HG02678 (cell line): Measurements from ENCODE around the gene CGN.

ENCODE experiments used
- ATAC-seq: cut with Tn5 transposase; IDR thresholded peaks from one replicate; pipeline ENCODE4 v1.9.1; 2021; ENCODE audit warnings: mild to moderate bottlenecking, moderate library complexity; ENCODE audit not compliant: unreplicated experiment

CGN gene

GRCh38 chr1:151499365-151499764 is 11.8 kb upstream of the CGN start:
- no peak for ATAC-seq

- no peak for ATAC-seq
These were observed 11.3 kb upstream of the CGN start for GRCh38 chr1:151499930-151500329.

DNA sequence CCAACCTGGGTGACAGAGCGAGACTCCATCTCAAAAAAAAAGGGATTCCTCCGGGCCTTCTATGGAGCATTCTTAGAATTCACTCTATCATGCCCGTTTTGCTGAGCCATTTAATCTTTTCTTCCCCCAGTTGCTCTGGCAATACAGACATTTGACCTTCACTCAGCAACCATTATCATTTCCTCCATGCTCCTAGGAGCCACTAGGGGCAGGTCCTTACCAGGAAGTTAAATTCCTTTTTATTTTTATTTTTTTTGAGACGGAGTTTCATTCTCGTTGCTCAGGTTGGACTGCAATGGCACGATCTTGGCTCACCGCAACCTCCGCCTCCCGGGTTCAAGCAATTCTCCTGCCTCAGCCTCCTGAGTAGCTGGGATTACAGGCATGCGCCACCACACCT is 9.7 kb upstream of the CGN start:
- ATAC-seq: no peak

- no peak for ATAC-seq
These were observed 9.0 kb upstream of the CGN start for GRCh38 chr1:151502035-151502700.

DNA sequence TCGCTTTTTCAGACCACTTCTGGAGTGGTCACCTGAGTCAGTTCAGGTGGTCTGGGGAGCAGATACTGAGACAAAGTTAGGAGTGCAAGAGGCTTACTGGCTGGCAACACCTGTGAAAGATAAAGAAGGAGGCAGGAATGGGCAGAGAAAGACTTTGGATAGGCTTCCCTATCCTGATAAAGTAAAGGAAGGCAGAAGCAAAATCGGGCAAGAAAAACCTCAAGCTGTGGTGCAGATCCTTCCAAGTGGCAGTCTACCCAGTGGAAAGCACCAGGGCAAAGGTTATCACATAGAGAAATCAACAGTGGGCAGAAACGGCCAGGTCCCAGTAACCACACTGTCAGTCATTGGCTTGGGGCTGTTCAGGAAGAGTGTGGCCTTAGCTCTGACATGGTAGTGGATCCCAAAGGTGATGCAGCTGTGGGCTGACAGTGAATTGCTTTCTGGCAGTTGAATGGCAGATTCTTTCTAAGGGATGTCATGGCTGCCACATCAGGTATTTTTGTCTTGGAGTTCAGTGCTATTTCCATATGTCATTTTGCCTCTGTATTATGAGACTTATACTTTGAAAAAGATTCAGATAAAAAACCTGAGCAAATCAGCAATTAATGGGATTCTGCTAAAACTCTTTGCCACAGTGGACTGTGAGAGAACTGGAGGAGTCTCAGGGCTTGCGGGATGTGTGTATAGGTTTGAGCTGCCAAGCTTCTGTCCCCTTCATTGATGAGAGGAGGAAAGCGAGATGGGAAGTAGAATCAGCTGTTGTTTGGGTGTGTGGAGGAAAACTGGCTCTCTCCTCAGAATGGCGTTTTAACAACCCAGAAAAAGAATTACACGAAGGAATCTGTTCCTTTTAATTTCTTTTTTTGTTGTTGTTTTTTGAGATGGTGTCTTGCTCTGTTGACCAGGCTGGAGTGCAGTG is 8.1 kb upstream of the CGN start:
- no peak for ATAC-seq

DNA sequence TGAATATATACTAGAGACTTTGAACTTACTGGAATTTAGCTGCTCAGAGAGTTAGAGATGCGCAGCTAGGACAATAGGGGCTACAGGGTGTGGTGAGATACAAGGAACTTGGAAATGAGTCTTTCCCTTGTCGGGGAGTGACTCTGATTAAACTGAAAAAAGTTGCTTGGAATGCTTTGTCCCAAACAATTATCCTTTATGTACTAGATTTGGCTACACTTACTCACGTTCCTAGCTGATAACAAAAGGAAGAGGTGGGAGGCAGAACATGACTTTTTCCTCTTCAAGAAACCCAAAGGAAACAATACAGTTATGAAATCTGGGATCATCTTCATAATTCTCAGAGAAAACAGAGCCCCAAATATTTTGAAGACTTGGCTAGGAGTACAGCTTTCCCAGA is 6.9 kb upstream of the CGN start:
- ATAC-seq: no peak

DNA sequence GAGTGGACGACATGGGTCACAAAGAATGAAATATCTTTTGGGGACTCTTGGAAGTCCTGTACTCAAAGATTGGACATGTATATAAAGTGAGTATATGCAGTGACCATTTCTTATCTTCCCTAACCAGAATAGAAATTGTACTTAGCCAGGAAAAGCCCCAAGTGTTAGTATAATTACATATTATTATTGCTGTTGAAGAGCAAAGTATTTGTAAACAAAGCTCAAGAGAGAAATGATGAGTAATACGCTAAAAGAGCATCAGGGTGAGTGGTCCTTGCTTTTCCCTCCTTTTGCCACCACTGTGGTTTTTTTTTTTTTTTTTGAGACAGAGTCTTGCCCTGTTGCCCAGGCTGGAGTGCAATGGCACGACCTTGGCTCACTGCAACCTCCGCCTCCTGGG is 6.4 kb upstream of the CGN start:
- no peak for ATAC-seq

DNA sequence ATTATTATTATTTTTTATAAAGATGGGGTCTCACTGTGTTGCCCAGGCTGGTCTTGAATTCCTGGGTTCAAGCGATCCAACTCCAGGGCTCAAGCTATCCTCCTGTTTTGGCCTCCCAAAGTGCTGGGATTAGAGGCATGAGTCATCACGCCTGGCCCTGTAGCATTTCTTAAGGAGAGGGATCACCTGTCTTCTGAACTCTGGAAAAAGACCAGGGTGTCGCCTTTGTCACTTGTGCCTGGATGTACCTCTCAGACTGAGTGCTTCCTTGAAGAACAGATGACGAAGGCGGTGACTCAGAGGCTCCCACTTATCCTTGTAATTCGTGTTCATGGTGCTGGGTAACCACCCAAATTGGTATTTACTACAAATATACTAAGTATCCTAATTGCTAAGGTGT is 2.4 kb upstream of the CGN start:
- ATAC-seq: no peak

GRCh38 chr1:151509350-151510019 is 1.7 kb upstream of the CGN start:
- ATAC-seq: no peak

DNA sequence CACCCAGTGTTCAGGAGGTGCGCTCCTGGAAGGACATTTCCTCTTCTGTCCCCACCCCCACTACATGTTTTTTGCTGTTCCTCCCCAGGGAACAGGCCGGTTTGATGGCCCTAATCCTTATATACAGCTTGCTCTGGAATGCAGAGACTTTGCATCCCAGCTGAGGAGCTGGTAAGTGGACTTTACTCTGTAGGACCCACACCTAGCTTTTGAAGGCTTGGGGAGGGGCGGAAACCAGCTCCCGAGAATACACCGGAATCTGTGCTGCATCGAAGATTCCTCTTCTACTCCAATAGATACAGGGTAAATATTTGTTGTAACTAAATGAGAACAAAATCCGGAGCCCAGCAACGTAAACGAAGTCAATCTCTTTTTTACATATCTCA is 1.2 kb upstream of the CGN start:
- no peak for ATAC-seq

DNA sequence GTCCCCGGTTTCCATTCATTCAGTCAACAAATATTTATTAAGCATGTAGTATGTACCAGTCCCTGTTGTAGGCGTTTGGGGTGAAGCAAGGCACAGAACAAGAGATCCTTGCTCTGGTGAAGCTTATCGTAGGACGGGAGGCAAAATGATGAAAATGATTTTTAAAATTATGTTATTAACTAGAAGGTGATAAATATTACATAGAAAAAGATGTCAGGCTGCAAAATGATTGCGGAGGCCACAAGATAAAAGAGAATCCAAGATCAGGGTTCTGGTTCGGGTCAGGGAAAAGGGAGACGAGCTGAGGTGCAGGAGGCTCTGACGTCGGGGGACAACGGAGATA is 602 bp upstream of the CGN start:
- ATAC-seq: no peak

DNA sequence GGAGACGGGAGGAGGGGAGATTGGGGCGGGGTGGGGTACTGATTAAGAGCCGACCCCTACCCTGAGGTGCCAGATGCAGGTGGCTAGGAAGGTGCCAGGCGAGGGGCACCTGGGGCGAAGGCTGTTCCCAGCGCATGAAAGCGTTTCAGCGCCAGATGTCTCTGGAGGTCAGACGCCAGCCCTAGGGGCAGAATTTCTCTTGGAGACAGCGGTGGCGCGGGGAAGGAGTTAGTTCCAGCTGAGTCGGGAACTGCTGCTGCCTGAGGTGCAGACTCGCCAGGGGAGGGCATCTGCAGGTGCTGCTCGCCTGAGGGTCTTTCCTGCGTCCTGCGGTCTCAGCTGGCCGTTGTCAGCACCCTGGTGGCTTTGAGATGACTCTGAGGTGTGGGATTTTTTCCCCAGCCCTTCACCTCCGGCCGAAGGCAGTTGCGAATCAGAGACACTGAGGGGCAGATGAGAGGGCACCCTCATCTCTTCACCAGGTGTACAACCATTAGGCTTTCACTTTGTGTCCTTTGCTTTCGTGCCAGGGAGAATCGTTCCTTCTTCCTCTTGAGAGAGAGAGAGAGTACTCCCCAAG is 539 bp downstream of the CGN start:
- ATAC-seq: peak; percentile 12

- no peak for ATAC-seq
These were observed 1.1 kb downstream of the CGN start for GRCh38 chr1:151512326-151512725.

GRCh38 chr1:151512801-151513625 is 1.8 kb downstream of the CGN start:
- ATAC-seq: no peak

DNA sequence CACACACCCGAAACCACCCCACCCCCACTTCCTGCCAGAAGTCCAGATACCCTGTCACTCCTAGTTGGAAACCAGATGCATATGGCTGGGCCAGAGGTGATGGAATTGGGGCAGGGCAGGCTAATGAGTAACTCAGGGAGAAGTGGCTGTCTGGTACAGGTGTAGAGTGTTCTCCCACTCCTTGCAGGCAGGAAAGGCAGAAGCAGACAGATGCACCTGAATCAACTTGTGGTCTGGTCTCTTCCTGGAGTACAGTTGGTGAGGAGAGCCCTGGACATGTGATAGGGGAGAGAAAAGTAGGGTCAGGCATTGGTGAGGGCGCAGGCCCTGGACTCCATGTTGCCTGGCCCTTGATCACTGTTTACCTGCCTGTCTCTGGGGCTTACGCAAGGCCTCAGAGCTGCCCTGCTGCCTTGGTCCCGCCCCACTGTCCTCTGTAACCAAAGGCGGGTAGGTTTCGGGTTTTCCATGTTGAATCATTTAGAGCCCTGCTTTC is 2.5 kb downstream of the CGN start:
- no peak for ATAC-seq

- ATAC-seq: no peak
These were observed 3.2 kb downstream of the CGN start for GRCh38 chr1:151514366-151514765.

DNA sequence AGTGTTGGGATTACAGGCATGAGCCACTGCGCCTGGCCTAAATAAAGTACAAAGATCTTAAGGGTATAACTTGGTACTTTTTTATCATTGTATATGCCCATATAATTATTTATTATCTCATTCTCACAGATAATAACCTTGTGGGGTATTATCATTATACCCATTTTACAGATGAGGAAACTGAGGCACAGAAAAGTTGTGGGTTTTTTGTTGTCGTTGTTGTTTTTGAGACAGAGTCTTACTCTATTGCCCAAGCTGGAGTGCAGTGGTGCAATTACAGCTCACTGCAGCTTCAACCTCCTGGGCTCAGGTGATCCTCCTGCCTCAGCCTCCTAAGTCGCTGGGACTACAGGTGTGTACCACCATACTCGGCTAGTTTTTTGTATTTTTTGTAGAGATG is 4.1 kb downstream of the CGN start:
- no peak for ATAC-seq

- no peak for ATAC-seq
These were observed 4.9 kb downstream of the CGN start for GRCh38 chr1:151516031-151516511.

DNA sequence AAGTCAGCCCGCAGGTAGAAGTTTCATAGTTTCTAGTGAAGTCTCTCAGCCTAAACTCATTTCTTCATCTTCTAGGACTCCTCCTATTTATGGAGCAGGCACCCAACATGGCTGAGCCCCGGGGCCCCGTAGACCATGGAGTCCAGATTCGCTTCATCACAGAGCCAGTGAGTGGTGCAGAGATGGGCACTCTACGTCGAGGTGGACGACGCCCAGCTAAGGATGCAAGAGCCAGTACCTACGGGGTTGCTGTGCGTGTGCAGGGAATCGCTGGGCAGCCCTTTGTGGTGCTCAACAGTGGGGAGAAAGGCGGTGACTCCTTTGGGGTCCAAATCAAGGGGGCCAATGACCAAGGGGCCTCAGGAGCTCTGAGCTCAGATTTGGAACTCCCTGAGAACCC is 7.2 kb downstream of the CGN start:
- ATAC-seq: no peak

- no peak for ATAC-seq
These were observed 7.7 kb downstream of the CGN start for GRCh38 chr1:151518936-151519335.
